K562 (cell line): ENCODE results near the gene CTRB1. TPM values are rescaled to one million over a fixed set of nuclear protein-coding genes. Genes with fewer than 3 reads are reported as not detected.

Experiments
- ATAC-seq: fragments of 200-7000 bp; cut with Tn5 transposase; 3 replicates; pipeline ENCODE4 v1.9.1; 2020; ENCODE audit warnings: moderate library complexity
- BruUV-seq: library from RNA; stranded (reverse); fragments of 400-500 nt; replicated peaks from 2 replicates; lab custom pipeline; 2021; lab: Mats Ljungman, UMichigan
- CTCF ChIA-PET: fragments of 300-600 bp; formaldehyde crosslinking; extraction: SDS; loops from one replicate; lab custom pipeline; 2021; ENCODE audit warnings: low intra/inter-chr PET ratio; lab: Yijun Ruan, JAX
- POLR2A ChIA-PET: fragments of 300-600, 350-650 bp; sonication (Branson Sonifier 250); formaldehyde crosslinking; extraction: SDS; loops from one replicate; lab custom pipeline; 2021; ENCODE audit warnings: antibody characterized with exemption, inconsistent platforms; lab: Yijun Ruan, JAX
- DNase-seq, 4 experiments: peaks; one replicate each; pipeline versions ENCODE4 v3.0.0 to v3.0.0-alpha.2; 2011 to 2018; ENCODE audit warnings: low spot score in 3 of 4, mixed read lengths in 3 of 4; ENCODE audit errors: extremely low read depth in 1 of 4
- FAIRE-seq: peaks from 2 replicates; lab custom pipeline; 2011; peaks lifted over from hg19 to GRCh38; lab: Jason Lieb, UNC
- H2AFZ ChIP-seq: 2 replicates; pipeline ENCODE4 v1.6.0; 2011; ENCODE audit warnings: low read depth, low read length, control low read depth, inconsistent platforms
- H3K27ac ChIP-seq: fragments of 200-600 bp; 3 replicates; pipeline ENCODE4 v1.8.0; 2011; ENCODE audit warnings: low read depth, mild to moderate bottlenecking, control low read depth, inconsistent platforms, low read length, moderate library complexity, mixed read lengths; ENCODE audit errors: extremely low read depth
- H3K27me3 ChIP-seq, 2 experiments: fragments of 300-600 bp in 1 of 2; 2 replicates in 1 of 2; 3 replicates in 1 of 2; pipeline versions ENCODE4 v1.6.0 to v1.8.0; 2011; ENCODE audit warnings: inconsistent platforms in 2 of 2, low read length in 2 of 2, mild to moderate bottlenecking in 1 of 2, mixed read lengths in 1 of 2, moderate library complexity in 1 of 2; ENCODE audit not compliant: control insufficient read depth in 2 of 2, insufficient read depth in 2 of 2
- H3K36me3 ChIP-seq: fragments of 300-600 bp; 3 replicates; pipeline ENCODE4 v1.8.0; 2011; ENCODE audit warnings: mild to moderate bottlenecking, low read length, inconsistent platforms; ENCODE audit not compliant: control insufficient read depth, insufficient read depth
- H3K4me1 ChIP-seq, 2 experiments: fragments of 200-600 bp in 1 of 2; replicated peaks in 1 of 2; 2 replicates in 1 of 2; 3 replicates in 1 of 2; pipeline versions ENCODE4 v1.5.1 to v1.8.0; 2011; ENCODE audit warnings: inconsistent platforms in 2 of 2, low read length in 2 of 2, mild to moderate bottlenecking in 1 of 2, mixed read lengths in 1 of 2, moderate library complexity in 1 of 2; ENCODE audit not compliant: control insufficient read depth in 2 of 2, insufficient read depth in 2 of 2
- H3K4me2 ChIP-seq: 2 replicates; pipeline ENCODE4 v1.6.1; 2011; ENCODE audit warnings: low read length, control low read depth, inconsistent platforms, mixed read lengths; ENCODE audit not compliant: insufficient read depth
- H3K4me3 ChIP-seq: fragments of 200-600 bp; sonication (generic), shearing (Covaris generic); 2 replicates; pipeline ENCODE4 v1.5.1; 2016; ENCODE audit warnings: control low read depth, inconsistent platforms
- H3K79me2 ChIP-seq: fragments of 200-600 bp; 3 replicates; pipeline ENCODE4 v1.8.0; 2011; ENCODE audit warnings: low read length, inconsistent platforms; ENCODE audit not compliant: control insufficient read depth, insufficient read depth
- H3K9ac ChIP-seq, 2 experiments: 2 replicates each; pipeline versions ENCODE4 v1.6.0 to v1.6.1; 2011; ENCODE audit warnings: low read depth in 2 of 2, low read length in 2 of 2, control low read depth in 1 of 2, inconsistent platforms in 1 of 2, mild to moderate bottlenecking in 1 of 2, mixed read lengths in 1 of 2; ENCODE audit not compliant: insufficient read depth in 1 of 2
- H3K9me1 ChIP-seq: one replicate; pipeline ENCODE4 v1.6.0; 2011; ENCODE audit warnings: inconsistent platforms, mild to moderate bottlenecking, low read length, moderate library complexity; ENCODE audit not compliant: control insufficient read depth, insufficient read depth
- H3K9me3 ChIP-seq: replicated peaks from 2 replicates; pipeline ENCODE4 v1.5.1; 2011; ENCODE audit warnings: low read depth, low read length, inconsistent platforms; ENCODE audit not compliant: control insufficient read depth, insufficient read depth
- H4K20me1 ChIP-seq: replicated peaks from 2 replicates; pipeline ENCODE4 v1.6.1; 2011; ENCODE audit warnings: low read length, inconsistent platforms, mixed read lengths; ENCODE audit not compliant: control insufficient read depth, insufficient read depth
- ATF7 ChIP-seq: fragments of 450-650 bp; IDR thresholded peaks from 2 replicates; pipeline ENCODE4 v1.7.1; 2014; ENCODE audit warnings: mild to moderate bottlenecking, moderate library complexity
- ESRRA ChIP-seq: fragments of 450-650 bp; IDR thresholded peaks from 2 replicates; pipeline ENCODE4 v1.6.1; 2014; ENCODE audit warnings: low read depth, mild to moderate bottlenecking, moderate library complexity, borderline replicate concordance
- HDGF ChIP-seq: fragments of 450-650 bp; IDR thresholded peaks from 2 replicates; pipeline ENCODE4 v1.6.1; 2016
- HMGN3 ChIP-seq: IDR thresholded peaks from 2 replicates; pipeline ENCODE4 v1.6.1; 2011; ENCODE audit warnings: borderline replicate concordance, low read depth, mild to moderate bottlenecking, mixed read lengths, low read length; ENCODE audit not compliant: insufficient read length; ENCODE audit errors: extremely low read depth
- HNRNPL ChIP-seq: fragments of 200-400 bp; formaldehyde crosslinking; IDR thresholded peaks from 2 replicates; pipeline ENCODE4 v1.6.1; 2017; ENCODE audit warnings: low read depth, mild to moderate bottlenecking, low read length
- NBN ChIP-seq: fragments of 450-650 bp; IDR thresholded peaks from 2 replicates; pipeline ENCODE4 v1.6.1; 2016; ENCODE audit warnings: low read depth, mild to moderate bottlenecking
- SAFB2 ChIP-seq: fragments of 200-400 bp; formaldehyde crosslinking; IDR thresholded peaks from 2 replicates; pipeline ENCODE4 v1.6.1; 2018; ENCODE audit warnings: borderline replicate concordance, low read length, low read depth, moderate library complexity; ENCODE audit not compliant: severe bottlenecking
- SMARCC2 ChIP-seq: fragments of 450-650 bp; IDR thresholded peaks from 2 replicates; pipeline ENCODE4 v1.6.1; 2017; ENCODE audit warnings: antibody characterized with exemption, moderate library complexity, mild to moderate bottlenecking, low read depth
- SP2 ChIP-seq: IDR thresholded peaks from 2 replicates; pipeline ENCODE4 v1.6.1; 2011; ENCODE audit warnings: mild to moderate bottlenecking, low read depth, low read length, moderate library complexity; ENCODE audit not compliant: poor library complexity, severe bottlenecking; ENCODE audit errors: extremely low read depth
- TAL1 ChIP-seq: fragments of 450-650 bp; IDR thresholded peaks from 2 replicates; pipeline ENCODE4 v1.6.1; 2016; ENCODE audit warnings: mild to moderate bottlenecking
- TRIM24 ChIP-seq, 2 experiments: fragments of 450-650 bp; IDR thresholded peaks; 2 replicates each; pipeline ENCODE4 v1.6.1; 2016
- ZNF316 ChIP-seq: fragments of 450-650 bp; IDR thresholded peaks from 2 replicates; pipeline ENCODE4 v1.6.1; 2016
- ZNF780A ChIP-seq: fragments of 250-450 bp; sonication (Bioruptor Pico); IDR thresholded peaks from 2 replicates; pipeline ENCODE4 v1.5.0; 2021; ENCODE audit warnings: mild to moderate bottlenecking
- whole genome bisulfite sequencing: fragments of 100-300 bp; shearing (Covaris generic); methylation state at CpG from one replicate; pipeline ENCODE4 v1.1.6; 2016; ENCODE audit warnings: low coverage, mixed read lengths; ENCODE audit not compliant: insufficient coverage; ENCODE audit errors: missing lambda C conversion rate; 5-methylcytosine and 5-hydroxymethylcytosine counted together
- in situ Hi-C: fragments of 300-500 bp; cut with MboI; formaldehyde crosslinking; loops from 4 replicates; pipeline ENCODE4 v1.15.0; 2018; ENCODE audit warnings: inconsistent platforms, mixed read lengths
- intact Hi-C: fragments of 100-400 bp; cut with micrococcal nuclease; formaldehyde crosslinking; loops from 2 replicates; pipeline ENCODE4 v1.14.2; 2022
- polyA plus RNA-seq, 8 experiments: library from polyadenylated mRNA; depleted of rRNA in 4 of 8; stranded (reverse) in 5 of 8; unstranded in 3 of 8; fragments of >200 nt; fragmentation: Nextera tagmentation in 2 of 8; fragmentation: Illumina TruSeq in 1 of 8; extraction: Ambion mirVana in 2 of 8; extraction: Trizol in 1 of 8; gene quantifications; 2 replicates each; pipeline versions ENCODE4 v1.2.1 to v1.2.3, GENCODE V29; 2011 to 2014; ENCODE audit warnings: inconsistent platforms in 1 of 8, missing spikeins in 1 of 8
- total RNA-seq, 7 experiments: library from RNA; depleted of rRNA in 6 of 7; stranded (reverse); fragments of >200 nt in 6 of 7; fragmentation: Illumina TruSeq in 2 of 7; extraction: Trizol in 2 of 7; gene quantifications; 2 replicates each; pipeline versions ENCODE4 v1.2.1 to v1.2.3, GENCODE V29; 2011 to 2021; ENCODE audit warnings: low replicate concordance in 1 of 7

CTRB1 gene
- total and polyA plus RNA-seq, 9 of the 15 experiments (the other 6 are each of a cell fraction or from before 2014, with no cell fraction given), result 2.3 TPM; not detected in 8

DNA sequence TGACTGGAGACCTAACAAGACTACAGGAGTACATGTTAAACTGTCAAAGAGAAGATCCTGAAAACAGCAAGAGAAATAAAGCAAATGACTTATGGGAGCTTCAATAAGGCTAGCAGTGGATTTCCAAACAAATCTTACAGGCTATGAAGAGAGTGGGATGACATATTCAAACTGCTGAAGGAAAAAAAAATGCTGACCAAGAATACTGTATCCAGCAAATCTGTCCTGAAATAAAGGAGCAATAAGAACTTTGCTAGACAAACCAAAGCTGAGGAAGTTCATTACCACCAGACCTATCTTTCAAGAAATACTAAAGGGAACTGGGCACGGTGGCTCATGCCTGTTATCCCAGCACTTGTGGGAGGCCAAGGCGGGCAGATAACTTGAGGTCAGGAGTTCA, 41.9 kb upstream of the CTRB1 start:
- intact Hi-C loops, result no loop called here
- TF ChIP-seq TRIM24 (IDR thresholded peaks at IDR 0.05) (no peak), ZNF316 (peak; percentile 40)
- TF ChIP-seq, all 486 proteins: peak for 1
- 13% methylated on average over 2 of the region's 2 CpGs for WGBS
- no peaks in the 10 kb centered on the region for H3K9me1 ChIP-seq
- in situ Hi-C loops, result no loop called here
- POLR2A ChIA-PET, result interaction anchor here (0.6 kb wide), 1 partner anchor 14 kb away, joined by 3 read pairs; no protein-coding TSS in a partner anchor
- H3K9me3 ChIP-seq, result peaks cover 9% of the 10 kb centered on the region
- no peaks in the 10 kb centered on the region for H3K36me3 ChIP-seq
- H3K79me2 ChIP-seq, result no peaks in the 10 kb centered on the region
- H2AFZ ChIP-seq, result no peak overlapping the region
- DNase-seq (no peak), ATAC-seq (no peak), FAIRE-seq (no peak)
- CTCF ChIA-PET, result no interaction called here
- BruUV-seq, result no TSS peak
- H3K9ac ChIP-seq, result no peak overlapping the region
- H3K4me1 ChIP-seq, result no peaks in the 10 kb centered on the region
- H4K20me1 ChIP-seq, result no peaks in the 10 kb centered on the region
- H3K4me2 ChIP-seq, result no peak overlapping the region
- no peak overlapping the region for H3K4me3 ChIP-seq
- H3K27me3 ChIP-seq, result no peaks in the 10 kb centered on the region
- no peak overlapping the region for H3K27ac ChIP-seq

- ATAC-seq (no peak), FAIRE-seq (no peak)
Observed at GRCh38 chr16:75179208-75179607, 39.6 kb upstream of the CTRB1 start.

More at GRCh38 chr16:75179208-75179607, 39.6 kb upstream of the CTRB1 start:
- no peaks in the 10 kb centered on the region for H4K20me1 ChIP-seq
- H3K36me3 ChIP-seq, result no peaks in the 10 kb centered on the region
- BruUV-seq, result no TSS peak
- intact Hi-C loops (no loop called here), in situ Hi-C loops (no loop called here)
- 74% methylated on average over 6 of the region's 6 CpGs for WGBS
- H3K79me2 ChIP-seq, result no peaks in the 10 kb centered on the region
- no peak overlapping the region for H3K9ac ChIP-seq
- H3K4me2 ChIP-seq, result no peak overlapping the region
- ChIA-PET CTCF (no interaction called here), POLR2A (no interaction called here)
- H3K27me3 ChIP-seq, result no peaks in the 10 kb centered on the region
- TF ChIP-seq HDGF, result no peak
- TF ChIP-seq SP2, result no peak
- no peak for TF ChIP-seq HNRNPL
- no peak for TF ChIP-seq ATF7
- no peak for TF ChIP-seq ESRRA
- no peak for TF ChIP-seq ZNF780A (CRISPR knock-in tag)
- TF ChIP-seq TAL1, result no peak
- TF ChIP-seq SAFB2, result no peak
- TF ChIP-seq HMGN3, result no peak
- no peak for TF ChIP-seq SMARCC2
- TF ChIP-seq NBN, result no peak
- H2AFZ ChIP-seq, result no peak overlapping the region
- H3K4me3 ChIP-seq, result no peak overlapping the region
- DNase-seq, result no peak
- H3K27ac ChIP-seq, result no peak overlapping the region
- no peaks in the 10 kb centered on the region for H3K9me1 ChIP-seq
- no peaks in the 10 kb centered on the region for H3K4me1 ChIP-seq
- H3K9me3 ChIP-seq, result peaks cover 5% of the 10 kb centered on the region; the same call in 1 of the 2 replicates
